Inferior parietal cortex (tissue), 1 donor: ENCODE measurements around the gene ZGPAT.
"Not testable (repeated sequence)": the region's sequence is repeated elsewhere in the genome, so short reads cannot be mapped to it uniquely, and the experiment has no call there.

Source experiments
- DNase-seq: peaks from one replicate; pipeline ENCODE4 v3.0.0-alpha.2; 2016; ENCODE audit errors: extremely low spot score

Gene ZGPAT

DNA sequence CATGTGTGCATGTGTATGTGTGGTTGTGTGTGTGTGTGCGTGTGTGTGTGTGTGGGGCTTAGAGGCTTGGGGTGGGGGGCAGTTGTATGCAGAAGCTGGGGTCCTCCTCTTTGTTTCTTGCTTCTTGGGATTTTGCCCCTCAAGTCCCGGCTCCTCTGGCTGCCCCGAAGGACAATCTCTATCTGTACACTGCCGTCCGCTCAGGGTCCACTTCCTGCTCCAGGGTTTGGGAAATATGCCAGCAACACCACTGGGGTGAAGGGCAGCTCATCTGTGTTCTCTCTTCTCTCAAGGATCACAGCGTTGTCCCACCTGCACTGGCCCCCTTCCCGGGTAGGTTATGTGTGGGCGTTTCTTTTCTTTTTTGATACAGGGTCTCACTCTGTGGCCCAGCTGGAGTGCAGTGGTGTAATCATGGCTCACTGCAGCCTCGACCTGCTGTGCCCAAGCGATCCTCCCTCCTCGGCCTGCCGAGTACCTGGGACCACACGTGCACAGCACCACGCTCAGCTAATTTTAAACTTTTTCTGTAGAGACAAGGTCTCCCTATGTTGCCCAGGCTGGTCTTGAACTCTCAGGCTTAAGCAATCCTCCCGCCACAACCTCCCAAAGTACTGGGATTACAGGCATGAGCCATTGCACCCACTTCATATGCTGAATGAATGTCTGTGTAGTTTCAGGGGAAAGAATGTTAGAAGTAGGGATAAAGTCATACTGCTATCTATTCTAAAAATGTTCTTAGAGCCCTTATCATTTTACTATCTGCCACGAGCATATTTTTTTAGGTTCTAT lies 57.4 kb downstream of the ZGPAT start:
- DNase-seq = no peak

DNA sequence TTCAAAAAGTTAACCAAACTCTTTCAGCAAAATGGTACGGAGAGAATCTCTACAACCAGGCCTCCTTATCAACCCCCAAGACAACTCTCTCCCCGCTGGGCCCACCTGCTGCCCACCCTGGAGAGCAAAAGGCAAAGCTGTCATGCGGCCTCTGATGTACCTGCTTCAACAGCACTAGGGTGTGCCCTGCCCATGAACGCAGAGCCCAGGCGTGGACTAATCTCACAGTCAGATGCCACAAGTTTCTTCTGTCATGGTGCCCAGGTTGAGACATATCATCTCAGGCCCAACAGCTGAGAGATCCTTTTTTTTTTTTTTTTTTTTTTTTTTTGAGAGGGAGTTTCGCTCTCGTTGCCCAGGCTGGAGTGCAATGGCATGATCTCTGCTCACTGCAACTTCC lies 58.1 kb downstream of the ZGPAT start:
- DNase-seq = no peak

DNA sequence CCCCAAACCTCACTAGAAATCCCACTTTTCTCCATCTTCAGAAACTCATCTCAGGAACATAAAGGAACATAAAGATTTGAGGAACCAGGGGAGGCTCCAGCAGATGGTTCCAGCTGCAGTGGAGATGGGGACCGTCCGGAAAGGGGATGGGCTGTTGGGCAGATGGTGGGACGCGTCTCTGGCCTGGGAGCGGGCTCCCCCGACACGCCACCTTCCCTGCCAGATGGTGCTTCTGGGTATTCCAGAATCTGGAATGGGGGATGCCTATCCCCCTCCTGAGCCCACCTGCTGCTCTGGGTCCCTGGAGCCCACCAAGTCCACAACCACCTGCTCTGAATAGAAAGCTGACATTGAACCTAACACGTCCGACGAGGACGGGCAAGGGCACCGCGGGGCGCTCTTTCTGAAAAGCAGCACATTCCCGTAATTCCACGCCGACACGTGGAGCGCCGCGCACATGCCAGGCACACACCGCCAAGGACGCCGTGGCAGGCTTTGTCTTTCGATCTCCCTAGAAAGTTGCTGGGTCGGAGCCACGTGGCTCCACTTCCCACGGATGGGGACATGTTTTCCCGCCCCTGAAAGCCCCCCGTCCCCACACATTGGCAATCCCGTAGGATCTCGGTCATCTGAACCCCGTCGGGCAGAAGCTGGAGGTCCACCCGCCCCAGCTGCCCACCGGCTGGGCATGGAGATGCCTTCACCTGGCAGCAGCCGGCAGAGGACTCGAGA lies 59.0 kb downstream of the ZGPAT start:
- DNase-seq = no peak

DNA sequence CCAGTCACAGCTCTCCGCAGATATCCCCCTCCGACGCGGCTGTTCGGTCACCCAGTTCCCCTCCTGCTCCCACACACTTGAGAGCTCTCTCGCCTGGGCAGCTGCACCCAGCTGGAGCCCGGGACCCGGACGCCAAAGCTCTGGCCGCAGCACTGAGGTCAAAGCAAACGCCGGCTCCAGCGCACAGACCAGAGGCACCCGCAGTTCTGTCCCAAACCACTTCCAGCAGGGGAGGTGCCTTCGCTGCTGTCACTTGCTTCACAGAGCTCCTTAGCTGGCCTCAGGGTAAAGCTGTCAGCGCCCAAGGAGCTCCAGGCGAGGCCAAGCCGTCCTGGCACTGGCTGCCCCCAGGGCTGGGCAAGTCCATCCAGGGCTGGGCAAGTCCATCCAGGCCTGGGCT lies 59.6 kb downstream of the ZGPAT start:
- no peak for DNase-seq

DNA sequence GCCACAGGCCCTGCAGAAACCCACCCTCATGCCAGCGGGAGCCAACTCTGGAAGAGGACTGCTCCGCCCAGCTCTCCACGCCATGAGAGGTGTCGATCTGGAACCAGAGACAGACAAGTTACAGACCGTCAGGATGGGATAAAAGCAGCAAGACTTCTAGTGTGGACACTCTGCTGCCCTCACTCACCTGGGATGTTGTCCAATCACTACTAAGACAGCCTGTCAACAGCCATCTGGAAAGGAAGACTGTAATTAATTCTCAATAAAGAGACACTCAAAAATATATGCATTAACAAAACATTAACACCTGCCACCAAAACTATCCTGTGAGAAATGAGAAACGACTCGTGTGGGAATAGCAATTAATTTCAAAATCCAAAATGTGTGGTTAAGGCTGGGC lies 60.0 kb downstream of the ZGPAT start:
- no peak for DNase-seq

DNA sequence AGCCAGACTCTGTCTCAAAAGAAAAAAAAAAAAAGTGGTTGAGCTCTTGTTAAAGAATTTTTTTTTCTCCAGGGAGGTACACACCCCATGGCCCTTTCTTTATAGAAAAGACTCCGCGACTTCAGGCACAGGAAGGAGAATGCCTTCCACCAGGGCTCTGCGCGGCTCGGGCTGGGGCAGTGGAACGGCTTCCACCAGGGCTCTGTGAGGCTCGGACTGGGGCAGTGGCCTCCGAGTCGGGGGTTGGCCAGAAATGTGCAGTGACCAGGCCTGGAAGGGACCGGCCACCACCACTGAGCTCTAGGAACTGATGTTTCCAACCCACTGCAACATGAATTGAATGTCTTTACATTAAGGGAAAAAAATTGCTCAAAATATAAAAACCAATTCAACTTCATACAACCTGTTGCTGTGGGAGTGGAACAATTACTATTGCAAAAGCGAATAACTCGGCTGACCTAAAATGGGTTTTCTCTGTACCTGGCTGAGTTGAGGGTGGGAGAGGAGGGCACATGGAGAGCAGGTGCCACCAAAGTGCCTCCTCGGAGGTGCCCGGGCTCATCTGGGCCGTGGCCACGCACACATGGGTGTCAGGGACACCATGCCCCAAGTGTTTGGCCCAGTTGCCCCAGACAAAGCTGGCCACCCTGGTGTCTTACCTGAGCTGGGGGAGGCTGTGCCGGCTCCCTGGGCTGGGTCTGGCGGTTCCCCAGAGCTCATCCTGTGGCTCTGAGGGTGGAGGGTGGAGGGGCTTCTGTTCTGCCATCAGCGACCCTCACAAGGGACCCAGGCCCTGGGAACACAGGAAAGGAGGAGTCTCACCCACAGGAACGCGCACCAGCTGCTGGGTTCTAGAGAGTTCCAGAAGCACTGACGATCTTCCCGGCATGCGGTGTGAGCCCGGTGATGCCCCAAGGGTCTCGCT lies 61.0 kb downstream of the ZGPAT start:
- no peak for DNase-seq

- no peak for DNase-seq
Observed at GRCh38 chr20:63769891-63770474, 62.1 kb downstream of the ZGPAT start.

GRCh38 chr20:63771046-63771707 lies 63.3 kb downstream of the ZGPAT start:
- no peak for DNase-seq

DNA sequence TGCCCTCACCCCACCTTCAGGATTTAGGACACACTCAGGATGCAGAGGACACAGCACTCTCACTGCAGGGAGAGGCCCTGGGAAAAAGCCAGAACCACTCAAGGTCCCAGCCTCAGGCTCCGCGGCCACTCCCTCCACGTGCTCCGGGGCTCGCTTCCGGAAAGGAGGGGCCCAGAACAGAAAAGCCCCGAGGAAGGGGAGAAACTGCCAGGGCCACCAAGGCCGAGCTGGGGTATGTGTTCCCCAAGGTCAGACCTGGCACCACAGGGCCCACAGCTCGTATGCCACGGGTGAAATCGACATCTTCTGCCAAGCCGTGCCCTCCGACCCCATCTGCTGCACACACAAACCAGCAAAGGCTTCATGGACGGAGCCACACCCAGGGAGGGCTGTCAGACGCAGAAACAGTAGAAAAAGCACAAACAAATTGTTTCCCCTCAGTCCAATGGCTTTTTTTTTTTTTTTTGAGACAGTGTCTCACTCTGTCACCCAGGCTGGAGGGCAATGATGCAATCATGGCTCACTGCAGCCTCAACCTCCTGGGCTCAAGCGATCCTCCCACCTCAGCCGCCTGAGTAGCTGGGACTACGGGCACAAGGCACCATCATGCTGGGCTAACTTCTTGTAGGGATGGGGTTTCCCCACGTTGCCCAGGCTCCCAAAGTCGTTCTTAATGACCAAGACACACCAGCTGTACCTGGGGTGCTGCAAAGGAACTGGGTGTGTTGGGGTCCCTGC lies 65.1 kb downstream of the ZGPAT start:
- no peak for DNase-seq

- DNase-seq = no peak
Observed at GRCh38 chr20:63773571-63774241, 65.9 kb downstream of the ZGPAT start.

DNA sequence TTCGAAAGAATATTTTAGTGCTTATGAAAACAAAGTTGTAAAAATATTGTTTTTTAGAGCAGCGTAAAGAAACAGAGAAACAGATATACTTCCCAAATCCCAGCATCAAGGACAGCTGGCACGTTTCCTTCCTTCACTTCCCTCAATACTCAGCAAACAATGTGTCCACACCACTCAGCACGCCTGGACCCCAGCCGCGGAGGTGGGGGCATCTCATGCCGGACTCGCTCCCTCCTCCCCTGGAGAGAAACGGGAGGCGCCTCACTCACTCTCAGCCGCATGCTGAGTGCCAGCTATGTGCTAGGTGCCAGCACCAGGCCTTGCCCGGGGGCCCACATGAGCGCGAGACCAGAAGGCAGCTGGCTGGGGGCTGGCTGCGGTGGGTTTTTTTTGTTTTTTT lies 66.5 kb downstream of the ZGPAT start:
- DNase-seq = no peak

DNA sequence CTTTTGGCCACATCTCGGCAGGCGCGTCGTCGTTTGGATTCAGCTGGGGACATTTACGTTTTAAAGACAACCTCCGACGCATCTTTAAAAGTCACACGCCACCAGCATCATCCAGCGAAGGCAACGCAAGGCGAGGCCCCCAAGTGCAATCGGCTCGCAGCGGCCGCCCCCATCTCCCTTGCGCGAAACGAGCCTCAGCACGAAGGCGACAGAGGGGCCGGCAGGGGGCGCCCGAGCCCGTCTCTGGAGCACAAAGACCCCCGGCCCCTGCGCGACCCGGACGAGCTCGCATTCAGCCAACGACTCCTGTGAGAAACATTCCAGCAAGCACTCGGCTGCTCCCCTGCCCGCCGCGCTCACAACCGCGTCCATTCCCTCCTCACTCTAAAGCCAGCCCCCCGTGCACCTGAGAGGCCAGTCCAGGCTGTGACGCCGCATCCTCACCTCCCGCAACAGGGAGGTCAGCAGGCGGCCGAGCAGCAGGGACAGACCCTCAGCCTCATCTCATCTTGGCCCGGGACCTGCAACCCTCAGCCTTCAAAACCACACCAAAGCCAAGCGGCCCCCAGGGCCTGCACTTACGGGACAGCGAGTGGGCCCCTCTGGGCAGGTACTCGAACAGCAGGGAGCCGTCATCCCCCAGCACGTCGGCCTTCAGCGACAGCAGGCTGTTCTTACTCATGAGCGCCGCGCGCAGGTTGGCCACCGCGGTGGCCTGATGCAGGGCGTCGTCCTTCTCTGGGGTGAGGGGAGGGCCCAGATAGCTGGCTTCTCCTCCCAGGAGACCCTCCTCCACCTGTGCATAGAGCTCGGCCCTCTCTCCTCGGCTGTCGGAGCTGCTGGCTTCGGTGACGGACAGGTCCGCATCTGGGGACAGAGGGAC lies 67.5 kb downstream of the ZGPAT start:
- DNase-seq = no peak

DNA sequence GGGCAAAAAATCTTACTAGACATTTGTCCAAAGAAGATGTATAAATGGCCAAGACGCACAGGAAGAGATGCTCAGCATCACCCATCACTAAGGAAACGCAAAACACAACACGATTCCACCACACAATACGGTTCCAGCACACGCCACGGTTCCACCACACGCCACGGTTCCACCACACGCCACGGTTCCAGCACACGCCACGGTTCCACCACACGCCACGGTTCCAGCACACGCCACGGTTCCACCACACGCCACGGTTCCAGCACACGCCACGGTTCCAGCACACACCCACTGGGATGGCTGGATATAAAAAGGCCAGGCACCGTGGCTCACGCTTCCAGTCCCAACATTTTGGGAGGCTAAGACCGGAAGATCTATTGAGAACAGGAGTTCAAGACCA lies 69.0 kb downstream of the ZGPAT start:
- DNase-seq = not testable (repeated sequence)

- DNase-seq = no peak
Observed at GRCh38 chr20:63777614-63778013, 69.8 kb downstream of the ZGPAT start.

GRCh38 chr20:63778034-63778752 lies 70.4 kb downstream of the ZGPAT start:
- no peak for DNase-seq

- no peak for DNase-seq
Observed at GRCh38 chr20:63778857-63779256, 71.0 kb downstream of the ZGPAT start.

DNA sequence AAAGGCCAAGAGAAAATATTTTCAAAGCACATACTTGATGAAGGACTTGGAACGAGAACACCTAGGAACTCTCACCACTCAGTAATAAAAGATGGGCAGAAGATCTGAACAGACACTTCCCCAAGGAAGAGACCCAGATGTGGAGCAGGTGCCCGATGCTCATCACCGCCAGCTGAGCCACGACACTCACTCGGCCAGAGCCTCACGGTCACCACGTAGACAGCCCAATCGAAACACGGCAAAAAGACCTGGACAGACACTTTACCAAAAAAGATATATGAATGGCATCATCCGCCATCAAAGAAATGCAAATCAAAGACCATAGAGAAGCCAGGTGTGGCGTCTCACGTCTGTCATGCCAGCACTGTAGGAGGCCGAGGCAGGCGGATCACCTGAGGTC lies 73.3 kb downstream of the ZGPAT start:
- DNase-seq = no peak

DNA sequence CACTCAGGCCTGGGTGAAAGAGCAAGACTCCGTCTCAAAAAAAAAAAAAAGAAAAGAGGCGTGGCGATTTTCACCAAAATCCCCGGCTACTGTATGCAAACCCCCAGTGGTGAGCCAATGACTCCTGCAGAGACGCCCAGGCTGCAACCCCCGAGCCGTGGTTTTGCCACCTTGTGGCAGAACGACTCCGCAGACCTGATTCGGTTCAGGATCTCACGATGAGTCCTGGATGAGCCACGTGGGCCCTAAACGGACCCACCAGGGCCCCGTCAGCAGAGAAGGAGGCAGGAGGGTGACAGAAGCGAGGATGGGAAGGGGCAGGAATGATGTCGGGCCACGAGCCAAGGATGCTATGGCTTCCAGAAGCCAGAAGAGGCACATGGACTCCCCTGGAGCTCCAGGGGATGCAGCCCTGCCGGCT lies 74.2 kb downstream of the ZGPAT start:
- DNase-seq = no peak
